Tibial artery (tissue), 4 donors: ENCODE measurements around the gene IFT88.

Experiments used
- DNase-seq, 2 donors: peaks; one replicate each; pipeline ENCODE4 v3.0.0-alpha.2; 2019
- H3K27ac ChIP-seq, 2 donors: fragments of 200-600 bp; sonication (generic) in 1 of 2; 1 replicate in 1 of 2; 2 replicates in 1 of 2; pipeline ENCODE4 v1.5.1; 2018 to 2019; ENCODE audit warnings: mild to moderate bottlenecking in 1 of 2
- H3K27me3 ChIP-seq, 2 donors: fragments of 200-600 bp; sonication (generic) in 1 of 2; one replicate each; pipeline versions ENCODE4 v1.5.1 to v1.6.0; 2016 to 2019
- H3K36me3 ChIP-seq, 3 donors: fragments of 200-600 bp; sonication (generic) in 2 of 3; one replicate each; pipeline ENCODE4 v1.5.1; 2016 to 2019; ENCODE audit warnings: mild to moderate bottlenecking in 2 of 3
- H3K4me1 ChIP-seq, 4 donors: fragments of 200-600 bp; sonication (generic) in 2 of 4; 1 replicate in 3 of 4; 2 replicates in 1 of 4; pipeline ENCODE4 v1.5.1; 2016 to 2019
- H3K4me3 ChIP-seq, 2 donors: fragments of 200-600 bp; sonication (generic) in 1 of 2; 1 replicate in 1 of 2; 2 replicates in 1 of 2; pipeline ENCODE4 v1.5.1; 2018 to 2019; ENCODE audit warnings: mild to moderate bottlenecking in 2 of 2
- H3K9me3 ChIP-seq, 3 donors: fragments of 200-600 bp; sonication (generic) in 1 of 3; one replicate each; pipeline ENCODE4 v1.5.1; 2016 to 2019
- intact Hi-C: fragments of 100-400 bp; cut with DNase I; formaldehyde crosslinking; loops from one replicate; pipeline ENCODE4 v1.15.0; 2023; ENCODE audit warnings: low total_unique reads
- TF ChIP-seq, protein P1 (sequence below), 2 experiments: fragments of 200-600 bp in 1 of 2; fragments of 450-650 bp in 1 of 2; IDR thresholded peaks; one replicate each; pipeline ENCODE4 v1.5.1; 2017 to 2019; ENCODE audit warnings: antibody characterized with exemption in 2 of 2, mild to moderate bottlenecking in 1 of 2, moderate library complexity in 1 of 2

The IFT88 gene

DNA sequence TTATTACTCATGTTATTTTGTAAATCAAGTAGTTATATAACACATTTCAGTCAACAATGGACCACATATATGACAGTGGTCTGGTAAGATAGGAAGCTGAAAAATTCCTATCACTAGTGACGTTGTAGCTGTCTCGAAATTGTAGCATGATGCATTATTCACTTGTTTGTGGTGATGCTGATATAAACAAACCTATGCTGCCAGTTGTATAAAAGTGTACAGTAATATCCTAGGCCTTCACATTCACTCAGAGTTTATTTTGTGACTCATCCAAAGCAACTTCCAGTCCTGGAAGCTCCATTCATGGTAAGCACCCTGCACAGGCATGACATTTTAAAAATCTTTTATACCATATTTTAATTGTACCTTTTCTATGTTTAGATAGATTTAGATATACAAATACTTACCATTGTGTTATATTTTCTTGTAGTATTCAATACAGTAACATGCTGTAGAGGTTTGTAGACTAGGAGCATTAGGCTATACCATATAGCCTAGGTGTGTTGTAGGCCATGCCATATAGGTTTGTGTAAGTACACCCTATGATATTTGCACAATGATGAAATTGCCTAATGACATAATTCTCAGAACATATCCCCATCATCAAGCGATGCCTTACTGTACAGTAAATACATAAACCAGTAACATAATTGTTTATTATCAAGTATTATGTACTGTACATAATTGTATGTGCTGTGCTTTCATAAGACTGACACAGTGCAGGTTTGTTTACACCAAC is 49.3 kb downstream of the IFT88 start:
- DNase-seq, result no peak
- no peak overlapping the region for H3K27ac ChIP-seq
- H3K4me1 ChIP-seq, result no peaks in the 10 kb centered on the region
- H3K9me3 ChIP-seq, result no peaks in the 10 kb centered on the region
- TF ChIP-seq, protein P1, sequence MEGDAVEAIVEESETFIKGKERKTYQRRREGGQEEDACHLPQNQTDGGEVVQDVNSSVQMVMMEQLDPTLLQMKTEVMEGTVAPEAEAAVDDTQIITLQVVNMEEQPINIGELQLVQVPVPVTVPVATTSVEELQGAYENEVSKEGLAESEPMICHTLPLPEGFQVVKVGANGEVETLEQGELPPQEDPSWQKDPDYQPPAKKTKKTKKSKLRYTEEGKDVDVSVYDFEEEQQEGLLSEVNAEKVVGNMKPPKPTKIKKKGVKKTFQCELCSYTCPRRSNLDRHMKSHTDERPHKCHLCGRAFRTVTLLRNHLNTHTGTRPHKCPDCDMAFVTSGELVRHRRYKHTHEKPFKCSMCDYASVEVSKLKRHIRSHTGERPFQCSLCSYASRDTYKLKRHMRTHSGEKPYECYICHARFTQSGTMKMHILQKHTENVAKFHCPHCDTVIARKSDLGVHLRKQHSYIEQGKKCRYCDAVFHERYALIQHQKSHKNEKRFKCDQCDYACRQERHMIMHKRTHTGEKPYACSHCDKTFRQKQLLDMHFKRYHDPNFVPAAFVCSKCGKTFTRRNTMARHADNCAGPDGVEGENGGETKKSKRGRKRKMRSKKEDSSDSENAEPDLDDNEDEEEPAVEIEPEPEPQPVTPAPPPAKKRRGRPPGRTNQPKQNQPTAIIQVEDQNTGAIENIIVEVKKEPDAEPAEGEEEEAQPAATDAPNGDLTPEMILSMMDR (IDR thresholded peaks at IDR 0.05), result no peak
- intact Hi-C loops, result no loop called here
- no peak overlapping the region for H3K4me3 ChIP-seq
- H3K36me3 ChIP-seq, result peaks cover 0 to 26% (median 12%) of the 10 kb centered on the region in 3 donors
- no peaks in the 10 kb centered on the region for H3K27me3 ChIP-seq

DNA sequence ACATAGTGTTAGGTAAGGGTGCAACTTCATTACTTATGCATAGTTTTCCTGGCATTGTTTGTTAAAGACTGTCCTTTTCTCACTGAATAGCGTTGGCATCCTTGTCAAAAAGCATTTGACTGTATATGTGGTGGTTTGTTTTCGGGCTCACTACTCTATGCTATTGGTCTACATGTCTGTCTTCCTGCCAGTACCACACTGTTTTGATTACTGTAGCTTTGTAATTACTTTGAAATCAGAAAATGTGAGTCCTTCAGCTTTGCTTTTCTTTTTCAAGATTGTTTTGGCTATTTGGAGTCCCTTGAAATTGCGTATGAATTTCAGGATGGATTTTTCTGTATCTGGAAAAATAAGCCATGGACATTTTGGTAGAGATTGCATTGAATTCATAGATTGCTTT is 56.0 kb downstream of the IFT88 start:
- intact Hi-C loops, result no loop called here
- peaks cover 0 to 24% (median 19%) of the 10 kb centered on the region in 3 donors for H3K36me3 ChIP-seq
- TF ChIP-seq, protein P1 (IDR thresholded peaks at IDR 0.05), result no peak
- no peaks in the 10 kb centered on the region for H3K4me1 ChIP-seq
- H3K27ac ChIP-seq, result no peak overlapping the region
- DNase-seq, result no peak
- H3K27me3 ChIP-seq, result no peaks in the 10 kb centered on the region
- no peak overlapping the region for H3K4me3 ChIP-seq
- H3K9me3 ChIP-seq, result peaks cover 0 to 6% (median 0%) of the 10 kb centered on the region in 3 donors

DNA sequence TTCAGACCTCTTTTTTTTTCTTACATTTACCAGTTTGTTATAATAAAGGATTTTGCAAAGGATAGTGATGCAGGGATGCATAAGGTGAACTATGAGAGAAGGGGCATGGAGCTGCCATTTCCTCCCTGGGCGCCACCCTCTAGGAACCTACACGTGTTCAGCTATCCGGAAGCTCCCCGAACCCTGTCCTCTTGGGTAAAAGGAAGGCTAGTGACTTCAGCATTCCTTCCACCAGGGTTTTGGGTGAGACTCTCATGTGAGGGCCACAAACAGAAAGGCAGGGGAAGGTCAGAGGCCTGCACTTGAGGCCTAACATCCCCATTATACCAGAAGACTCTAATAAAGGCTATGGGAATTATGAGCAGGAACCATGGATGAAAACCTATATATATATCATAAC is 57.3 kb downstream of the IFT88 start:
- Histone ChIP-seq H3K4me3 (no peak overlapping the region), H3K36me3 (peaks cover 0 to 19% (median 13%) of the 10 kb centered on the region in 3 donors), H3K27ac (no peak overlapping the region), H3K9me3 (peaks cover 0 to 6% (median 0%) of the 10 kb centered on the region in 3 donors), H3K4me1 (no peaks in the 10 kb centered on the region), H3K27me3 (no peaks in the 10 kb centered on the region)
- TF ChIP-seq, protein P1 (IDR thresholded peaks at IDR 0.05), result no peak
- DNase-seq, result no peak
- intact Hi-C loops, result no loop called here

DNA sequence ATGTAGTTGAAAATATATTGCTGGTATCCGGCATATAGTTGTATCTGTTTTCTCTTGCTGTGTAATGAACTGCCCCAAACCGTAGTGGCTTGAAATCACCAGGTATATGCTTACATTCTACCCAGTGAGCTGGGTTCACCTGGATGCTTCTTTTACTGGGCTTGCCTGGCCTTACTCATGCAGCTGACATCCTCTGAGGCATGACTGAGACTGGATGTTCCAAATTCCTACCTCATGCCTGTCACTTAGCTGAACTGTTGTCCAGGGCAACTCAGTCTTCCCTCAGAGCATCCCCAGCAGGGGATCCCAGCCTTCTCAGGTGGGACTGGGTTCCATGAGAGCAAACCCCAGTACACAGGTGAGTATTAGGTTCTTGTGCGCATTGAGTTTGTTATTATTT is 66.8 kb downstream of the IFT88 start:
- H3K27ac ChIP-seq, result no peak overlapping the region

DNA sequence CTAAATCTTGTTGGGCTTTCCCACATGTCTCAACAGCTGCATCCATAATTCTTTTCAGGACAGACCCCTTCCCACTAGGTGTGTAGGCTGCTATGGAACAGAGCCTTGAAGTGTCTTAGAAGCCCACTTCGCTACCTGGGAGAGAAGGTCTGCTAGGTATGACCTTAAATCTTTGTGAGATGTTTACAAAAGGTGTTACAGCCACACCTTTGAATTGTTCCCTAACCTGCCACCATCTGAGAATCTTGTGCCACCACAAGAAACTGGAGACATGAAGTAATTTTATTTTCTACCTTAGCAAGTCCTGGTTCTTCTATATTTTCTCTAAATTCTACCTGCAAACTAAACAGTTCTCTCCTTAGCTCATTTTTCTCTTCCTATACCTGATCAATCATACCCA is 69.1 kb downstream of the IFT88 start:
- intact Hi-C loops, result no loop called here
- no peak for DNase-seq
- Histone ChIP-seq H3K4me3 (no peak overlapping the region), H3K27me3 (no peaks in the 10 kb centered on the region), H3K9me3 (no peaks in the 10 kb centered on the region), H3K4me1 (no peaks in the 10 kb centered on the region), H3K36me3 (peaks cover 5 to 48% (median 5%) of the 10 kb centered on the region in 3 donors), H3K27ac (no peak overlapping the region)
- TF ChIP-seq, protein P1 (IDR thresholded peaks at IDR 0.05), result no peak

More for the DNA sequence above, 66.8 kb downstream of the IFT88 start:
- Histone ChIP-seq H3K4me3 (no peak overlapping the region), H3K27me3 (no peaks in the 10 kb centered on the region), H3K9me3 (no peaks in the 10 kb centered on the region), H3K36me3 (peaks cover 5 to 52% (median 5%) of the 10 kb centered on the region in 3 donors), H3K4me1 (no peaks in the 10 kb centered on the region)
- TF ChIP-seq, protein P1 (IDR thresholded peaks at IDR 0.05), result no peak
- DNase-seq, result no peak
- intact Hi-C loops, result no loop called here
